ENCODE measurements around the gene TBC1D10A. TPM values are rescaled to one million over a fixed set of nuclear protein-coding genes. Genes with fewer than 3 reads are reported as not detected.
A peak's percentile ranks its signal among the peaks of the same experiment; 100 is the strongest.

Gene TBC1D10A
- total RNA-seq, 1 donor from 2014 or later = 6.0 TPM

- DNase-seq (ENCODE audit: low read depth in 2 of 2) = no peak
These were observed 5.3 kb downstream of the TBC1D10A start for GRCh38 chr22:30321461-30321860.

DNA sequence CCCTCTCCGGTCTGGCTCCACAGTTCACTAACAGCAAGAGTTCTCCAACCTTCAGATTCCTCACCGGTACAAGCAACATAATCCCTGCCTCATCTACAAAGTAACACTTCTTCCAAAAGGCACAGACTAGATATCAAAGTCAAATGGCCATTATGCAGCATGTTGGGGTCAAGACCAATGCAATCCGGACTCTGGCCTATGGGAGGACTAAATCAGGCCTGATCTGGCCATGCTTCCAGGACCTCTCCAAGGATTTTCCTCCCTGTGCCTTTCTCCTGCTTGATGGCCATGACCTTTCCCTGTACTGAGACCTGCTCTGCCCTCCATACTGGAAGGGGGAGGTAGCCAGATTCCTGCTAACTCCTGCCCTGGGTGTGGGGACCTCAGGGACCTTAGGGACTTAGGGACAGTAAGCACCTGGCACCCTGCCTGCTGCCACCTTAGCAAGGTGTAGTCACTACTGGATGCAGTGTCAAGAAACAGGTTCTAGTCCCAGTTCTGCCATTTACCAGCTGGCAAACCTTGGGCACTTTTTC is 6.7 kb downstream of the TBC1D10A start:
- no peak for DNase-seq (ENCODE audit: low read depth in 2 of 2)

GRCh38 chr22:30318799-30319419 is 7.8 kb downstream of the TBC1D10A start:
- no peak for DNase-seq (ENCODE audit: low read depth in 2 of 2)

- no peak for DNase-seq (ENCODE audit: low read depth in 2 of 2)
These were observed 9.0 kb downstream of the TBC1D10A start for GRCh38 chr22:30317778-30318177.

DNA sequence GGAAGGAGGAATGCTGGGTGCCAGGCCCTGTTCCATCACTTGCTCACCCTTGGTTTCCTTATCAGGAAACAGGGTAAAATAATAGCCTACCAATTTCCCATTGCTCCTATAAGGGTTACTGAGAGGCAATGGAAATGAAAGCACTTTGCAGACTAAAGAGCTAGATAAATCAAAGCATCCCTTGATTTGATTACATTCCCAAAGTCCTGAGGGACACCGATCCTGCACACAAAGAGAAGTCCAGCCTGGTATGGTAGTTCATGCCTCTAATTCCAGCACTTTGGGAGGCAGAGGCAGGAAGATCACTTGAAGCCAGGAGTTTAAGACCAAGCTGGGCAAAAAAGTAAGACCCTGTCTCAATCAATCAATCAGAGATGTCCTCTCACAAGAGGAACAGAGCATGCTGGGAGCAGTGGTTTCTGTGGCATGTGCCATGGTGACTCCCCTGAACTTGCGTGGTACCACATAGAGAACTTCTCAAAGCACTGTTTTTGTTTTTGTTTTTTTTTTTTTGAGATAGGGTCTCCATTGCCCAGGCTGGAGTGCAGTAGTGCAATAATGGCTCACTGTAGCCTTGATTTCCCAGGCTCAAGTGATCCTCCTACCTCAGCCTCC is 10.7 kb downstream of the TBC1D10A start:
- DNase-seq (ENCODE audit: low read depth in 2 of 2) = no peak

- peak in 1 of 2 donors; percentile 65 for DNase-seq (ENCODE audit: low read depth in 2 of 2)
These were observed 11.8 kb downstream of the TBC1D10A start for GRCh38 chr22:30314915-30315314.

DNA sequence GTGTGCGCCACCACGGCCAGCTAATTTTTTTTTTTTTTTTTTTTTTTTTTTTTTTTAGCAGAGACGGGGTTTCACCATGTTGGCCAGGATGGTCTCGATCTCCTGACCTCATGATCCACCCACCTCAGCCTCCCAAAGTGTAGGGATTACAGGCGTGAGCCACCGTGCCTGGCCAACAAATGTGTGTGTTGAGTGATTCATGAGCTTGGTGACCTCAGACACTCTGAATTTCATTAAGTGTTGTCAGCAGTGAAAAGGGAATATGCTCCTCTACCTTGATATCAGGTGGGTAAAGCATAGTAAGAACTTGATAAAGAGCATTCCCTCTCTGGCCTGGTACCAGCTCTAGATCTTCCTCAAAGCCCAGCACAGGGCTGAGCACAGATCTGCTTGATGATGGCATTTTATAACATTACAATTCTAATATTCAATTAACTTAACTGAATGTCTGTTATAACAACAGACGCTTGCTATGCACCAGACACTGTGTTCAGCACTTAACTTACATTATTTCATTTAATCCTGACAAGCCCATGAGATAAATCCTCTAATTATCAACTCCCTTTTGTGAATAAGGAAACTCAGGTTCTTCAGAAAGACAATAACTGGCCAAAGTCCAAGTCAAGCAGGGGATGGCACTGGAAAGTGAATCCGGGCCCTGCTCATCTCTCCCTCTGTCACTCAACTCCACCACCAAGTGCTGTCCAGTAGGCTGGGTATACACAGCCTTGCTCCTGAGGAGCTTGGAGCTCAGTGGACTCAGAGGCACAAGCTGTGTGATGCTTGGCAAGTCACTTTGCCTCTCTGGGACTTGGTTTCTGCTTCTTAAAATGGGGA is 13.0 kb downstream of the TBC1D10A start:
- DNase-seq (ENCODE audit: low read depth in 2 of 2) = no peak

GRCh38 chr22:30312053-30312452 is 14.7 kb downstream of the TBC1D10A start:
- DNase-seq (ENCODE audit: low read depth in 2 of 2) = no peak

- no peak for DNase-seq (ENCODE audit: low read depth in 2 of 2)
These were observed 15.6 kb downstream of the TBC1D10A start for GRCh38 chr22:30310881-30311771.

GRCh38 chr22:30309951-30310741 is 16.6 kb downstream of the TBC1D10A start:
- DNase-seq (ENCODE audit: low read depth in 2 of 2) = no peak

GRCh38 chr22:30308518-30309230 is 18.1 kb downstream of the TBC1D10A start:
- no peak for DNase-seq (ENCODE audit: low read depth in 2 of 2)

GRCh38 chr22:30308093-30308492 is 18.6 kb downstream of the TBC1D10A start:
- DNase-seq (ENCODE audit: low read depth in 2 of 2) = no peak

GRCh38 chr22:30307041-30307574 is 19.6 kb downstream of the TBC1D10A start:
- DNase-seq (ENCODE audit: low read depth in 2 of 2) = no peak

DNA sequence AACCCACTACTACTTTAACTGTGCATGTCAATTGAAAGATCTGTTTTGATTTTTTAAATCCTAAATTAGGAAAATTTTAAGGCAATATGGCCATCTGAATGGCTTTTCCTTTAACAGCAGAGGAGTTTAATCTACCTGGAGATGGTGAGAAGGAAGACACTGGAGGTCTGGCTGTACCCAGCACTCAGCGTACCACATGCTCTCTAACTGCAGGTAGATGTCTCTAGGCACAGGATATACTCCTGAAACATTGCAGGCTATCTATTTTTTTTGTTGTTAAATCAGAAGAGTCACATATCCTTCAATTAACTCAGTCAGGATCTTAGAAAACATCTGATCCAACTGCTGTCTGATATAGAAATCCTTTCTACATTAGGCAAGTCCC is 20.1 kb downstream of the TBC1D10A start:
- no peak for DNase-seq (ENCODE audit: low read depth in 2 of 2)

DNA sequence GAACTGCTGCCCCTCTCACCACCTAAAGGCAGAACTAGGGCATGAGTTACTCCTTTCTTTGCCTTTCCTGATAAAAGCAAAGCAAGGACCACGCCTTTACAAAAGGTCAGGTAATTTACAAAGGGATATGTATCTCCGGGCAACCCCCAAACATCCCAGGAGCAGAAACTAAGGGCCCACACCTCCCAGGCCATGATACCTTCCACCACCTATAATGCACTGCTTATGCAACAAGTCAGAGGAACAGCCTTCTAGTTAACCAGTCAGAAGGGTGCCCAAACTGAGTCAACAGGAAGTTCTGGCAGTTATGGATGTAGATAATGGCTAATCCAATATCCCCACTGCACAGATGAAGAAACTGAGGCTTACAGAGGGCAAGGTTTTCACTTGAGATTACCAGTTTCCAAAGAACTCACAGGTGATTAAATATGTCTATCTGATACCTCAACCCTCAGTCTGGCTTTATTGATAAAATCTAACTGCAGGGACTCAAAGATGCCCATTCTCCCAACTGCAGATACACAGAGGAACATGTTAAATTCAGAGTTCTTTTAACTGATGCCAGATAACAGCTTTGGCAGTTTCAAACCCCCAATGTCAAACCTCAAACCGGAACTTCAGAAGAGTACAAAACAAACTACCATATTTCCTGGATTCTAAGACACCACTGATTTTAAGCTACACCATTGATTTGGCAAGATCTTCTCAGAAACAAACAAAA is 20.7 kb downstream of the TBC1D10A start:
- peak in 1 of 2 donors; percentile 41 for DNase-seq (ENCODE audit: low read depth in 2 of 2)

- DNase-seq (ENCODE audit: low read depth in 2 of 2) = peak in 1 of 2 donors; percentile 71
These were observed 21.2 kb downstream of the TBC1D10A start for GRCh38 chr22:30305519-30305905.

DNA sequence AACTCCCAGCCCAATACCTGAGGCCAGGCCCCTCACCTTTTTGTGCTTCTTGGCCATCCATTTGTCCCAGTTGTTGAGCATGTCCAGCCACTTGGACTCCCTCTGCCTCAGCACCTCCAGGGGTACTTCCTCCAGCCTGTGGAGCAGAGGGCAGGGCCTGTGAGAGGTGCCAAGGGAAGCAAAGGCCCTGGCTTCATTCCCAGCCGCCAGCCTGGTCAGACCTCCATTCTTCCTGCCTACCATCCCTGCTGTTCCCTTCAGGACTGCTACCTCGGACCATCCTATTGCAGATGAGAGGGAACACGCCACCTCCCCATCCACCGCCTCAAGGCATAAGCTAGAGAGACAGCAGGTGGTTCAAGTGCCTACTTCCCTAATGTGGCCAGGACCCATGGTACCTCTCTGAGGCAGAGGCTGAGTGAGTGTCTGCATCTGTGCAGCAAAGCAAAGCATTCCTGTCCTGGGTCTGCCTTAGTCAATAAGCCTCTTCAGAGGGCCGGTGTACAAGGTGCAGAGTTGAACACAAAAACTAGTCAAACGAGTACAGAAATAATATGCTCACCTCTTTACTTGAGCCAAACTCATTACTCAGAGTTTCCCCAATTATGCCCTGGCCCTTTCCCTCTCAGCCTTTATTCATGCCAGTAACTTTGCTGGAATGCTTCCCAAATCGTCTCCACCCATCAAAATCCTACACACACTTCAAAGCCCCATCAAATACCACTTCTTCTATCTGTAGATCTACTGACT is 22.1 kb downstream of the TBC1D10A start:
- DNase-seq (ENCODE audit: low read depth in 2 of 2) = peak; percentile 30 to 52

GRCh38 chr22:30302810-30303138 is 24.0 kb downstream of the TBC1D10A start:
- no peak for DNase-seq (ENCODE audit: low read depth in 2 of 2)

Measured in dermis microvascular lymphatic vessel endothelial cell (primary cell).